GM11168 (cell line): Measurements from ENCODE around the gene ATIC.
"Not testable (repeated sequence)": the region's sequence is repeated elsewhere in the genome, so short reads cannot be mapped to it uniquely, and the experiment has no call there.

Source experiments
- in situ Hi-C: fragments of 300-500 bp; cut with MboI; formaldehyde crosslinking; loops from one replicate; pipeline ENCODE4 v1.12.0; 2022; ENCODE audit warnings: low sequenced_read_pairs; ENCODE audit not compliant: unreplicated experiment

Gene ATIC

GRCh38 chr2:215311625-215312396, at the start of gene ATIC:
ATIC (plus strand) TSS chr2:215312059; CDS start chr2:215312143, 84 bp downstream.
- in situ Hi-C loops: no loop called here

GRCh38 chr2:215262303-215262702, 49.6 kb upstream of the ATIC start:
- in situ Hi-C loops: no loop called here

DNA sequence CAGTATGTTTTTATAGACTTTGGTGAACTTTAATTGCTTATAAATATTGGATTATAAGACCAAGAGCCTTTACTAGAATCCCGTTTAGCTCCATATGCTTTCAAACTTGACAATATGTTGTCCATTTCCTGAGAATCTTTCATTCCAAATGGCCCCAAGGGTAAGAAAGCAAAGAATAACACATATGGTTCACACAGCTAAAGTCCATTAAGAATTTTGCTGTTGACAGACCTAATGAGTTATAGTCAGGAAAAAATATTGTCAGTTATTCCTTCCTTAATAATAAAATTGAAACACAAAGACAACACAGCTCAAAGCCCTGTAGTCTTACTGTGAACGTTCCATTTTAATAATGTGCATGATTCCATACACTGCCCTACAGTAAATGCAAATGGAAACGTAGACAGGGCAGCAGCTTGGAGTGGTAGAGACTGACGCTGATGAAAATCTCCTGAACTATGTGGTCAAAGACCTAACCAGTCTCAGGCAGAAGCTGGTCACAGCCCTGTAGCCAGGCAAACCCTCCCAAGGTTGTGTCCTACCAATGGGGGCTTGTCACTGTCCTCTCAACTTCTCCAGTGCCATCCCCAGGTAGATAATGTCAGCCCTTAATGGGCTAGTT, 49.0 kb upstream of the ATIC start:
- in situ Hi-C loops: no loop called here

DNA sequence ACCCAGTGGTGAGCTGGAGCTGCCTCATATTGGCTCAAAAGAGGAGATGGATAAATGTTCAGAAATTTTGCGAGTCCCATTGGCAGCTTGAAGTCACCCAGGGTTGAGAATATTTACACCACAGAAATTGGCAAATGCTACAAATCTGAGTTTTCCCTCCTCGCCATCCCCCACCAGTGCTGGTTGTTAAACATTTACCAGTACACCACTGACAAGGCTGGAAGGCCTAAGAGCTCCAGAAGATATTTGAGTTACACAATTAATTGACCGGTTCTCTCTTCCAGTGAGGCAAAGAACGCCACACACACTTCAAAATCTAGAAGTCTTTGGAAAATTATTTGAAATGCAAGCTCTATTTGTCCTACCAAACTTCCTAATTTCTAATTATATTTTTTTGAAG, 47.5 kb upstream of the ATIC start:
- in situ Hi-C loops: no loop called here

- in situ Hi-C loops: no loop called here
Observed at GRCh38 chr2:215269397-215270117, 42.3 kb upstream of the ATIC start.

GRCh38 chr2:215270118-215270451, 41.8 kb upstream of the ATIC start:
- in situ Hi-C loops: no loop called here

DNA sequence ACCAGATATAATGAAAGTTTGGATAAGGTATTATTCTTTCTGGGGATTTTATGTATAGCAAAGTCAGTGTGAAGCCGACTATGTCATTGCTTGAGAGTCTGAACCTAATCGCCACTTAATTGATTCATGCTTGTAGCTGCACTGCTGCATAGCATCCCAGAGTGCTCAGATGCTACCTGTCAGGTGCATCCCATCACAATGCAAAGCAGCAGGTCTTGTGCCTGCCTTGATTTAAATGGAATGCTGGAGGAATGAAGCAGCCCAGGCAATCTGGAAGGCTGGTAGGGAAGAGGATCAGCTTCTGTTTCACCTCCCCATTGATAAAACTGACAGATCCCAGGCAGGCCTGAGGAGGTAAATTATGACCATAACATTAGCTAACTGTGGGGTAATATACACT, 40.4 kb upstream of the ATIC start:
- in situ Hi-C loops: no loop called here

GRCh38 chr2:215272918-215273317, 38.9 kb upstream of the ATIC start:
- in situ Hi-C loops: no loop called here

GRCh38 chr2:215274829-215275228, 37.0 kb upstream of the ATIC start:
- in situ Hi-C loops: no loop called here

GRCh38 chr2:215275824-215276223, 36.0 kb upstream of the ATIC start:
- in situ Hi-C loops: no loop called here

- in situ Hi-C loops: no loop called here
Observed at GRCh38 chr2:215277944-215278343, 33.9 kb upstream of the ATIC start.

- in situ Hi-C loops: no loop called here
Observed at GRCh38 chr2:215280326-215280725, 31.5 kb upstream of the ATIC start.

- in situ Hi-C loops: no loop called here
Observed at GRCh38 chr2:215283221-215283620, 28.6 kb upstream of the ATIC start.

DNA sequence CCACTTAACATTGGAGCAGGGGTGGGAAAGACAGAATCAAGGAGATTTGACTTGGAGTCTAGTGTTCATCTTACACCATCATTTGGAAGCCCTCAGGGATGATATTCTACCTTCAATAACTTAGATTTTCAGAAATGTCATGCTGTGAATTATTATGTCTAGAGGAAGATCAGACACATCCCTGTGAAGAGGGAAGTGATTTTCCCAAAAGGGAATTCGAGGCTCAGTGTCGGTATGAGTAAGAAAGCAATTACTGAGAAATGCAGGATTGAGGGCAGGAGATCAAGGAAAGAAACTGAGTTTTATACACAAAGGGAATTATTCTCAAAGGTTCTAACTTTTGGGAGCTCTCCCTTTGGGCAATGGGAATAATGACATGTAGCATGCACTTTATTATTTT, 25.6 kb upstream of the ATIC start:
- in situ Hi-C loops: no loop called here

GRCh38 chr2:215288112-215288815, 23.6 kb upstream of the ATIC start:
- in situ Hi-C loops: no loop called here

- in situ Hi-C loops: no loop called here
Observed at GRCh38 chr2:215290980-215291599, 20.8 kb upstream of the ATIC start.

DNA sequence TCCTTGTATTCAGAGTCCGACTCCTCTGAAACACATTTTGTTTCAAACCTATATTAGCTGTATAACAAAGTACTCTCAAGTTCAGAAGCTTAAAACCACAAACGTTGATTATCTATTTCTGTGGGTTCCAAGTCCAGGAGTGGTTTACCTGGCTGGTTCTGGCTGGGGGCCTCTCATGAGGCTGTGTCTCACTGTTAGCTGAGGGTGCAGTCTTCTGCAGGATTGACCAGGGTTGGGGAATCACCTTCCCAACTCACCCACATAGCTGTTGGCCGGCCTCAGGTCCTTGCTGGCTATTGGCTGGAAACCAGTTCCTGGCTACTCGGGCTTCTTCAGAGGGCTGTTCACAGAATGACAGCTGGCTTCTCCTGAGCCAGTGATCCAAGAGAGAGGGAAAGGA, 18.0 kb upstream of the ATIC start:
- in situ Hi-C loops: no loop called here

GRCh38 chr2:215299337-215299859, 12.5 kb upstream of the ATIC start:
- in situ Hi-C loops: no loop called here

GRCh38 chr2:215301994-215302393, 9.9 kb upstream of the ATIC start:
- in situ Hi-C loops: no loop called here

DNA sequence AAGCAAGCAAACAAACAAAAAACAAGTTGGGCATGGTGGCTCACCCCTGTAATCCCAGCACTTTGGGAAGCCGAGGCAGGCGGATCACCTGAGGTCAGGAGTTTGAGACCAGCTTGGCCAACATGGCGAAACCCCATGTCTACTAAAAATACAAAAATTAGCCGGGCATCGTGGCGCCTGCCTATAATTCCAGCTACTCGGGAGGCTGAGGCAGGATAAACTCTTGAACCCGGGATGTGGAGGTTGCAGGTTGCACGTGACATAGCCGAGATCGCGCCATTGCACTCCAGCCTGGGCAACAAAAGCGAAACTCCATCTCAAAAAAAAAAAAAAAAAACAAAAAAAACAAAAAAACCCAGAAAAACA, 617 bp upstream of the ATIC start:
- in situ Hi-C loops: not testable (repeated sequence)
